ENCODE results near the gene RGS6.

DNA sequence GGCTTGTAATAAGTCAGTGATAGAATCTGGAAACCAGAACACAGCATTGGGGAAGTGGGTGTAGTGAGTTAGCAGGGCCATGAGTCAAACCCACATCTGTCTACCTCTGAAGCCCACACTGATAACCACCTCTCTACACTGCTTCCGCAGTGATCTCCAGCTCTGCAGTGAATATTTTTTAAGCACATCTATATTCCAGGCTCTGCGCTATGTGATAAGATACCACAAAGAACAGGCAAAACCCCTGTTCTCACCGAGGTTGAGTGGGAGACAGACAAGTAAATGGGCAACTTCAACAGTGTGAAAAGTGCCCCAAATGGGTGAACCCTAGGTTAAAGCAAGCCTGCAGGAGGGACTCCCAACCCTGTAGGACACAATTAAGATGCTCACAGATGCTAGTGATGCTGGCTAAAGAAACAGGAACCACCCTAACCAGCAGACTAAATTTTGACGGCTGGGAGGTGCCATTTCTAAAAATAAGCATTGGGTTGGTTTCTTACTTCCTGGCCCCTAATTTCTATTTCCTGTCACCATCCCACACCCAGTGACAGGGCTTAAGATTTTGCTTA, 586.7 kb downstream of the RGS6 start:
- TF ChIP-seq, protein P1, sequence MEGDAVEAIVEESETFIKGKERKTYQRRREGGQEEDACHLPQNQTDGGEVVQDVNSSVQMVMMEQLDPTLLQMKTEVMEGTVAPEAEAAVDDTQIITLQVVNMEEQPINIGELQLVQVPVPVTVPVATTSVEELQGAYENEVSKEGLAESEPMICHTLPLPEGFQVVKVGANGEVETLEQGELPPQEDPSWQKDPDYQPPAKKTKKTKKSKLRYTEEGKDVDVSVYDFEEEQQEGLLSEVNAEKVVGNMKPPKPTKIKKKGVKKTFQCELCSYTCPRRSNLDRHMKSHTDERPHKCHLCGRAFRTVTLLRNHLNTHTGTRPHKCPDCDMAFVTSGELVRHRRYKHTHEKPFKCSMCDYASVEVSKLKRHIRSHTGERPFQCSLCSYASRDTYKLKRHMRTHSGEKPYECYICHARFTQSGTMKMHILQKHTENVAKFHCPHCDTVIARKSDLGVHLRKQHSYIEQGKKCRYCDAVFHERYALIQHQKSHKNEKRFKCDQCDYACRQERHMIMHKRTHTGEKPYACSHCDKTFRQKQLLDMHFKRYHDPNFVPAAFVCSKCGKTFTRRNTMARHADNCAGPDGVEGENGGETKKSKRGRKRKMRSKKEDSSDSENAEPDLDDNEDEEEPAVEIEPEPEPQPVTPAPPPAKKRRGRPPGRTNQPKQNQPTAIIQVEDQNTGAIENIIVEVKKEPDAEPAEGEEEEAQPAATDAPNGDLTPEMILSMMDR (IDR thresholded peaks at IDR 0.05; ENCODE audit: low read length): no peak
- TF ChIP-seq EZH2 (IDR thresholded peaks at IDR 0.05; ENCODE audit: borderline replicate concordance, low read length): no peak

Data from OCI-LY1 (cell line).